ENCODE measurements around the gene PGLYRP2.

PGLYRP2 gene

GRCh38 chr19:15422296-15423075 lies 56.8 kb downstream of the PGLYRP2 start:
- no peak for DNase-seq

GRCh38 chr19:15421721-15422260 lies 57.5 kb downstream of the PGLYRP2 start:
- no peak for DNase-seq

GRCh38 chr19:15421136-15421695 lies 58.1 kb downstream of the PGLYRP2 start:
- no peak for DNase-seq

- DNase-seq = no peak
These were observed 59.8 kb downstream of the PGLYRP2 start for GRCh38 chr19:15419413-15420025.

All from NCI-H774 (cell line).